Muscle of back (tissue), 10 donors: ENCODE data around the gene MRO. TPM values are rescaled to one million over a fixed set of nuclear protein-coding genes. Genes with fewer than 3 reads are reported as not detected.

Source experiments
- polyA plus RNA-seq, 10 donors: library from polyadenylated mRNA; unstranded; fragments of 120-200 nt; gene quantifications; one replicate each; pipeline ENCODE4 v1.2.1, GENCODE V29; 2013; ENCODE audit not compliant: insufficient read length in 10 of 10

The MRO gene
- polyA plus RNA-seq, 10 donors: 0.22 to 0.91 (median 0.51) TPM

Other genes with a start within 250 kb of the MRO start
- gene ME2, start 59.1 kb upstream of the MRO start, polyA plus RNA-seq: 10 to 100 TPM; 22.7 to 35.0 (median 29.0) TPM
- gene ELAC1, start 148.0 kb upstream of the MRO start, polyA plus RNA-seq: 10 to 100 TPM in 1 of 10 donors, 1 to 10 TPM in 9; 4.5 to 10.8 (median 6.1) TPM
- gene SMAD4, start 210.2 kb upstream of the MRO start, polyA plus RNA-seq: 100 to 1,000 TPM in 5 of 10 donors, 10 to 100 TPM in 5; 70.2 to 124 (median 99.6) TPM